SK-N-SH treated with all-trans-retinoic acid at 6 μM for 48 hours (cell line): ENCODE results near the gene MAN1A1.

Source experiments
- ATAC-seq: fragments of 200-7000 bp; cut with Tn5 transposase; 3 replicates; pipeline ENCODE4 v1.9.1; 2020; ENCODE audit warnings: mild to moderate bottlenecking, moderate library complexity
- ARNTL ChIP-seq: fragments of 450-650 bp; formaldehyde crosslinking; IDR thresholded peaks from 2 replicates; pipeline ENCODE4 v1.5.0; 2020; ENCODE audit warnings: low read depth, mild to moderate bottlenecking, moderate library complexity, borderline replicate concordance
- GLIS3 ChIP-seq: fragments of 250-450 bp; sonication (Bioruptor Pico); IDR thresholded peaks from 2 replicates; pipeline ENCODE4 v1.5.0; 2020; ENCODE audit warnings: mild to moderate bottlenecking, moderate library complexity
- OSR1 ChIP-seq: fragments of 250-450 bp; sonication (Bioruptor Pico); IDR thresholded peaks from 2 replicates; pipeline ENCODE4 v1.8.0; 2022; ENCODE audit warnings: moderate library complexity, mild to moderate bottlenecking, inconsistent platforms
- PPARA ChIP-seq: fragments of 250-450 bp; sonication (Bioruptor Pico); IDR thresholded peaks from 2 replicates; pipeline ENCODE4 v1.5.0; 2020; ENCODE audit warnings: mild to moderate bottlenecking, borderline replicate concordance
- TCF4 ChIP-seq: fragments of 250-450 bp; sonication (Bioruptor Pico); IDR thresholded peaks from 2 replicates; pipeline ENCODE4 v1.8.0; 2021; ENCODE audit warnings: mild to moderate bottlenecking, moderate library complexity, borderline replicate concordance
- TOX ChIP-seq: fragments of 250-450 bp; sonication (Bioruptor Pico); IDR thresholded peaks from 2 replicates; pipeline ENCODE4 v1.8.0; 2021; ENCODE audit warnings: mild to moderate bottlenecking, moderate library complexity, borderline replicate concordance
- ZFP3 ChIP-seq: fragments of 250-450 bp; sonication (Bioruptor Pico); IDR thresholded peaks from 2 replicates; pipeline ENCODE4 v1.5.0; 2020; ENCODE audit warnings: mild to moderate bottlenecking, moderate library complexity
- ZFP30 ChIP-seq: fragments of 450-650 bp; formaldehyde crosslinking; IDR thresholded peaks from 2 replicates; pipeline ENCODE4 v1.5.0; 2022; ENCODE audit warnings: mild to moderate bottlenecking, moderate library complexity
- ZNF565 ChIP-seq: fragments of 450-650 bp; formaldehyde crosslinking; conservative IDR thresholded peaks from 2 replicates; pipeline ENCODE4 v1.5.0; 2020; ENCODE audit warnings: low read depth, mild to moderate bottlenecking, moderate library complexity
- ZNF70 ChIP-seq: fragments of 450-650 bp; formaldehyde crosslinking; IDR thresholded peaks from 2 replicates; pipeline ENCODE4 v1.5.0; 2020; ENCODE audit warnings: mild to moderate bottlenecking, moderate library complexity
- TF ChIP-seq, protein P1 (sequence below): fragments of 250-450 bp; sonication (Bioruptor Pico); IDR thresholded peaks from 2 replicates; pipeline ENCODE4 v1.8.0; 2020; ENCODE audit warnings: mild to moderate bottlenecking, moderate library complexity, borderline replicate concordance
- TF ChIP-seq, protein P2 (sequence below): fragments of 250-450 bp; sonication (Bioruptor Pico); IDR thresholded peaks from 2 replicates; pipeline ENCODE4 v1.5.1; 2020; ENCODE audit warnings: low read depth, mild to moderate bottlenecking, moderate library complexity
- TF ChIP-seq, protein P3 (sequence below): fragments of 250-450 bp; sonication (Bioruptor Pico); IDR thresholded peaks from 2 replicates; pipeline ENCODE4 v1.8.0; 2021; ENCODE audit warnings: low read depth, mild to moderate bottlenecking, moderate library complexity, borderline replicate concordance
- TF ChIP-seq, protein P4 (sequence below): fragments of 250-450 bp; sonication (Bioruptor Pico); IDR thresholded peaks from 2 replicates; pipeline ENCODE4 v1.5.1; 2021; ENCODE audit warnings: mild to moderate bottlenecking, moderate library complexity
- TF ChIP-seq, protein P5 (sequence below): fragments of 250-450 bp; sonication (Bioruptor Pico); IDR thresholded peaks from 2 replicates; pipeline ENCODE4 v1.5.0; 2020; ENCODE audit warnings: mild to moderate bottlenecking, moderate library complexity

Gene MAN1A1

DNA sequence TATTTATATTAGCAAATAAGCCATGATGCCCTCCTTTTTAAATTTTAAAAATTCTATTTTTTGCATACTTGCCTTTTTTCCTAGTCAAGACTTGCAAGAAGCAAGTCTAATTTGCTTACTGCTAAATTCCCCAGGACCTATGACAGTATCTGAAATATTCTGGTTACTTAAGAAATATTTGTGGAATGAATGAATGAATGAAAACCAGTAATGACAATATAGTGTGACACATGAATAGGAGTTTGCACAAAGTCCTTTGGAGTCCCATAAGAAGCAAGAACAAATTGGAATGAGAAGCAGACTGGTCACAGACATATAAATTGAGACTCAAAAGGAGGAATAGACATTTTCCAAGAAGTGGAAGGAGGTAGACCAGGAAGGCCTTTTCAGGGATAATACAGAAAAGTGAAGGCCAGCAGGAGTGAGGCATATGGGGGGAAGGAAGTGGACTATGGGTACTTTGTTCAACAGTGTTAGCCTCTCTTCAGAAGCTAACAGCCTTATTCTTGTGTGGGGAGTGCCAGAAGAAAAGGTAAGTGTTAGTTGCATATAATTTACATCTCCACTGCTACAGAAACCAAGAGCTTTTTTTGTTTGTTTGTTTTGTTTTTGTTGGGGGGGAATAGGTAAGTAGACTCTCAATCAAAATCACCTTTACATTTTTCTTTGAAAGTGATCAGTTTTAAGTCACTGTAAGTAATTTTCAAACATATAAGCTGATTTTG, 177.5 kb downstream of the MAN1A1 start:
- peak; percentile 7 for ATAC-seq
- no peak for TF ChIP-seq TOX (CRISPR knock-in tag)
- TF ChIP-seq ZFP30 (CRISPR knock-in tag), result no peak
- TF ChIP-seq ZFP3 (CRISPR knock-in tag), result peak; percentile 82; the same call in 1 of the 2 replicates
- TF ChIP-seq, protein P1, sequence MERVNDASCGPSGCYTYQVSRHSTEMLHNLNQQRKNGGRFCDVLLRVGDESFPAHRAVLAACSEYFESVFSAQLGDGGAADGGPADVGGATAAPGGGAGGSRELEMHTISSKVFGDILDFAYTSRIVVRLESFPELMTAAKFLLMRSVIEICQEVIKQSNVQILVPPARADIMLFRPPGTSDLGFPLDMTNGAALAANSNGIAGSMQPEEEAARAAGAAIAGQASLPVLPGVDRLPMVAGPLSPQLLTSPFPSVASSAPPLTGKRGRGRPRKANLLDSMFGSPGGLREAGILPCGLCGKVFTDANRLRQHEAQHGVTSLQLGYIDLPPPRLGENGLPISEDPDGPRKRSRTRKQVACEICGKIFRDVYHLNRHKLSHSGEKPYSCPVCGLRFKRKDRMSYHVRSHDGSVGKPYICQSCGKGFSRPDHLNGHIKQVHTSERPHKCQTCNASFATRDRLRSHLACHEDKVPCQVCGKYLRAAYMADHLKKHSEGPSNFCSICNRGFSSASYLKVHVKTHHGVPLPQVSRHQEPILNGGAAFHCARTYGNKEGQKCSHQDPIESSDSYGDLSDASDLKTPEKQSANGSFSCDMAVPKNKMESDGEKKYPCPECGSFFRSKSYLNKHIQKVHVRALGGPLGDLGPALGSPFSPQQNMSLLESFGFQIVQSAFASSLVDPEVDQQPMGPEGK (CRISPR knock-in tag), result no peak
- no peak for TF ChIP-seq ZNF70
- no peak for TF ChIP-seq ZNF565 (CRISPR knock-in tag)
- TF ChIP-seq TCF4 (CRISPR knock-in tag), result no peak
- no peak for TF ChIP-seq GLIS3

DNA sequence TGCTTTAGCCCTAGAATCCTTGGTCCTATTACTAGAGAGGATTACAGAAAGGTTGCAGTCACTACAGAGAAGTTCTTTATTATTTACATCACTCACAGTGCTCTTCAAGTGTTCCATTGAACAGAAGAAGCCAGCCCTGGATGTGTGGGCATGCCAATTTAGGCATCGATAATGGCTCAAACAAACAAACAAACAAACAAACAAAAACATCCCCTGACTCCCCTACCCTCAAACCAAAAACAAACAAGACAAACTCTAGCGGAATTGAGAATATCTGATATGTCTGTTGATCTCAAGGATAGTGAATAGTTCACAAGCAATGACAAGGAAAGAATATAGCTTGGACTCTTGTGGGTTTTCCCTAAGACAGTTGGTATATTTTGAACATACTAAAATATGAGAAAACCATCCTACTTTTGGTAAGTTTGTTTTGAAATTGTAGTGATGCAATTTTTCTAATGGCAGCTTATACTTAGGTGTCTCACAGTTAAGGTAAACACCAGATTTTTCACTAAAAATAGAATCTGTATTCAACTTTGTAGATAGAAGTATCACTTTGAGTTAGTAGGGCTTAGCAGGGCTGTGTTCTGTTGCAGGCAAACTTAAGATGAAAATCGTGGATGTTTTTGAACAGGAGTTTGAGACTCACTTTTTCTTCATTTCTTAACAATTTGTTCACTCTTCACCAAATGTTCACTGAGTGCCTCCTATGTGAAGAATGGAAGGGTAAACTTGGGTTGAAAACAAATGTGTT, 178.3 kb downstream of the MAN1A1 start:
- TF ChIP-seq ARNTL (CRISPR knock-in tag) (no peak), PPARA (CRISPR knock-in tag) (no peak), TOX (CRISPR knock-in tag) (no peak), OSR1 (no peak), GLIS3 (no peak), ZNF70 (no peak)
- TF ChIP-seq, protein P2, sequence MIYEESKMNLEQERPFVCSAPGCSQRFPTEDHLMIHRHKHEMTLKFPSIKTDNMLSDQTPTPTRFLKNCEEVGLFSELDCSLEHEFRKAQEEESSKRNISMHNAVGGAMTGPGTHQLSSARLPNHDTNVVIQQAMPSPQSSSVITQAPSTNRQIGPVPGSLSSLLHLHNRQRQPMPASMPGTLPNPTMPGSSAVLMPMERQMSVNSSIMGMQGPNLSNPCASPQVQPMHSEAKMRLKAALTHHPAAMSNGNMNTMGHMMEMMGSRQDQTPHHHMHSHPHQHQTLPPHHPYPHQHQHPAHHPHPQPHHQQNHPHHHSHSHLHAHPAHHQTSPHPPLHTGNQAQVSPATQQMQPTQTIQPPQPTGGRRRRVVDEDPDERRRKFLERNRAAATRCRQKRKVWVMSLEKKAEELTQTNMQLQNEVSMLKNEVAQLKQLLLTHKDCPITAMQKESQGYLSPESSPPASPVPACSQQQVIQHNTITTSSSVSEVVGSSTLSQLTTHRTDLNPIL (CRISPR knock-in tag), result no peak
- TF ChIP-seq, protein P3, sequence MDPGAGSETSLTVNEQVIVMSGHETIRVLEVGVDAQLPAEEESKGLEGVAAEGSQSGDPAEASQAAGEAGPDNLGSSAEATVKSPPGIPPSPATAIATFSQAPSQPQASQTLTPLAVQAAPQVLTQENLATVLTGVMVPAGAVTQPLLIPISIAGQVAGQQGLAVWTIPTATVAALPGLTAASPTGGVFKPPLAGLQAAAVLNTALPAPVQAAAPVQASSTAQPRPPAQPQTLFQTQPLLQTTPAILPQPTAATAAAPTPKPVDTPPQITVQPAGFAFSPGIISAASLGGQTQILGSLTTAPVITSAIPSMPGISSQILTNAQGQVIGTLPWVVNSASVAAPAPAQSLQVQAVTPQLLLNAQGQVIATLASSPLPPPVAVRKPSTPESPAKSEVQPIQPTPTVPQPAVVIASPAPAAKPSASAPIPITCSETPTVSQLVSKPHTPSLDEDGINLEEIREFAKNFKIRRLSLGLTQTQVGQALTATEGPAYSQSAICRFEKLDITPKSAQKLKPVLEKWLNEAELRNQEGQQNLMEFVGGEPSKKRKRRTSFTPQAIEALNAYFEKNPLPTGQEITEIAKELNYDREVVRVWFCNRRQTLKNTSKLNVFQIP (CRISPR knock-in tag), result no peak
- TF ChIP-seq, protein P4, sequence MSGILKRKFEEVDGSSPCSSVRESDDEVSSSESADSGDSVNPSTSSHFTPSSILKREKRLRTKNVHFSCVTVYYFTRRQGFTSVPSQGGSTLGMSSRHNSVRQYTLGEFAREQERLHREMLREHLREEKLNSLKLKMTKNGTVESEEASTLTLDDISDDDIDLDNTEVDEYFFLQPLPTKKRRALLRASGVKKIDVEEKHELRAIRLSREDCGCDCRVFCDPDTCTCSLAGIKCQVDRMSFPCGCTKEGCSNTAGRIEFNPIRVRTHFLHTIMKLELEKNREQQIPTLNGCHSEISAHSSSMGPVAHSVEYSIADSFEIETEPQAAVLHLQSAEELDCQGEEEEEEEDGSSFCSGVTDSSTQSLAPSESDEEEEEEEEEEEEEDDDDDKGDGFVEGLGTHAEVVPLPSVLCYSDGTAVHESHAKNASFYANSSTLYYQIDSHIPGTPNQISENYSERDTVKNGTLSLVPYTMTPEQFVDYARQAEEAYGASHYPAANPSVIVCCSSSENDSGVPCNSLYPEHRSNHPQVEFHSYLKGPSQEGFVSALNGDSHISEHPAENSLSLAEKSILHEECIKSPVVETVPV, result no peak
- TF ChIP-seq, protein P1 (CRISPR knock-in tag), result no peak
- TF ChIP-seq, protein P5, sequence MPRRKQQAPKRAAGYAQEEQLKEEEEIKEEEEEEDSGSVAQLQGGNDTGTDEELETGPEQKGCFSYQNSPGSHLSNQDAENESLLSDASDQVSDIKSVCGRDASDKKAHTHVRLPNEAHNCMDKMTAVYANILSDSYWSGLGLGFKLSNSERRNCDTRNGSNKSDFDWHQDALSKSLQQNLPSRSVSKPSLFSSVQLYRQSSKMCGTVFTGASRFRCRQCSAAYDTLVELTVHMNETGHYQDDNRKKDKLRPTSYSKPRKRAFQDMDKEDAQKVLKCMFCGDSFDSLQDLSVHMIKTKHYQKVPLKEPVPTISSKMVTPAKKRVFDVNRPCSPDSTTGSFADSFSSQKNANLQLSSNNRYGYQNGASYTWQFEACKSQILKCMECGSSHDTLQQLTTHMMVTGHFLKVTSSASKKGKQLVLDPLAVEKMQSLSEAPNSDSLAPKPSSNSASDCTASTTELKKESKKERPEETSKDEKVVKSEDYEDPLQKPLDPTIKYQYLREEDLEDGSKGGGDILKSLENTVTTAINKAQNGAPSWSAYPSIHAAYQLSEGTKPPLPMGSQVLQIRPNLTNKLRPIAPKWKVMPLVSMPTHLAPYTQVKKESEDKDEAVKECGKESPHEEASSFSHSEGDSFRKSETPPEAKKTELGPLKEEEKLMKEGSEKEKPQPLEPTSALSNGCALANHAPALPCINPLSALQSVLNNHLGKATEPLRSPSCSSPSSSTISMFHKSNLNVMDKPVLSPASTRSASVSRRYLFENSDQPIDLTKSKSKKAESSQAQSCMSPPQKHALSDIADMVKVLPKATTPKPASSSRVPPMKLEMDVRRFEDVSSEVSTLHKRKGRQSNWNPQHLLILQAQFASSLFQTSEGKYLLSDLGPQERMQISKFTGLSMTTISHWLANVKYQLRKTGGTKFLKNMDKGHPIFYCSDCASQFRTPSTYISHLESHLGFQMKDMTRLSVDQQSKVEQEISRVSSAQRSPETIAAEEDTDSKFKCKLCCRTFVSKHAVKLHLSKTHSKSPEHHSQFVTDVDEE, result no peak
- ATAC-seq, result peak; percentile 34
